ENCODE results near the gene LIMD2.

The LIMD2 gene

GRCh38 chr17:63681530-63681929 lies 18.4 kb downstream of the LIMD2 start:
- DNase-seq (ENCODE audit: low spot score) = no peak

- DNase-seq (ENCODE audit: low spot score) = no peak
Measured at GRCh38 chr17:63680700-63681099, 19.2 kb downstream of the LIMD2 start.

- no peak for DNase-seq (ENCODE audit: low spot score)
Measured at GRCh38 chr17:63679214-63679613, 20.7 kb downstream of the LIMD2 start.

- DNase-seq (ENCODE audit: low spot score) = no peak
Measured at GRCh38 chr17:63676584-63676983, 23.3 kb downstream of the LIMD2 start.

- DNase-seq (ENCODE audit: low spot score) = no peak
Measured at GRCh38 chr17:63675607-63676546, 24.0 kb downstream of the LIMD2 start.

GRCh38 chr17:63675231-63675606 lies 24.7 kb downstream of the LIMD2 start:
- DNase-seq (ENCODE audit: low spot score) = no peak

GRCh38 chr17:63672856-63673255 lies 27.1 kb downstream of the LIMD2 start:
- DNase-seq (ENCODE audit: low spot score) = no peak

- DNase-seq (ENCODE audit: low spot score) = no peak
Measured at GRCh38 chr17:63665527-63666214, 34.3 kb downstream of the LIMD2 start.

GRCh38 chr17:63659850-63660249 lies 40.1 kb downstream of the LIMD2 start:
- no peak for DNase-seq (ENCODE audit: low spot score)

- DNase-seq (ENCODE audit: low spot score) = no peak
Measured at GRCh38 chr17:63658366-63658765, 41.6 kb downstream of the LIMD2 start.

GRCh38 chr17:63657786-63658185 lies 42.1 kb downstream of the LIMD2 start:
- DNase-seq (ENCODE audit: low spot score) = no peak

GRCh38 chr17:63653050-63653449 lies 46.9 kb downstream of the LIMD2 start:
- no peak for DNase-seq (ENCODE audit: low spot score)

GRCh38 chr17:63652106-63652505 lies 47.8 kb downstream of the LIMD2 start:
- DNase-seq (ENCODE audit: low spot score) = no peak

- no peak for DNase-seq (ENCODE audit: low spot score)
Measured at GRCh38 chr17:63649813-63650212, 50.1 kb downstream of the LIMD2 start.

GRCh38 chr17:63647936-63648335 lies 52.0 kb downstream of the LIMD2 start:
- DNase-seq (ENCODE audit: low spot score) = no peak

- DNase-seq (ENCODE audit: low spot score) = no peak
Measured at GRCh38 chr17:63647065-63647725, 52.7 kb downstream of the LIMD2 start.

GRCh38 chr17:63646488-63646806 lies 53.5 kb downstream of the LIMD2 start:
- DNase-seq (ENCODE audit: low spot score) = no peak
